Measurements from ENCODE around the gene RNF4.
"Not testable (repeated sequence)": the region's sequence is repeated elsewhere in the genome, so short reads cannot be mapped to it uniquely, and the experiment has no call there.

The RNF4 gene

GRCh38 chr4:2459589-2460349, 9.1 kb upstream of the RNF4 start:
- no peak for DNase-seq

DNA sequence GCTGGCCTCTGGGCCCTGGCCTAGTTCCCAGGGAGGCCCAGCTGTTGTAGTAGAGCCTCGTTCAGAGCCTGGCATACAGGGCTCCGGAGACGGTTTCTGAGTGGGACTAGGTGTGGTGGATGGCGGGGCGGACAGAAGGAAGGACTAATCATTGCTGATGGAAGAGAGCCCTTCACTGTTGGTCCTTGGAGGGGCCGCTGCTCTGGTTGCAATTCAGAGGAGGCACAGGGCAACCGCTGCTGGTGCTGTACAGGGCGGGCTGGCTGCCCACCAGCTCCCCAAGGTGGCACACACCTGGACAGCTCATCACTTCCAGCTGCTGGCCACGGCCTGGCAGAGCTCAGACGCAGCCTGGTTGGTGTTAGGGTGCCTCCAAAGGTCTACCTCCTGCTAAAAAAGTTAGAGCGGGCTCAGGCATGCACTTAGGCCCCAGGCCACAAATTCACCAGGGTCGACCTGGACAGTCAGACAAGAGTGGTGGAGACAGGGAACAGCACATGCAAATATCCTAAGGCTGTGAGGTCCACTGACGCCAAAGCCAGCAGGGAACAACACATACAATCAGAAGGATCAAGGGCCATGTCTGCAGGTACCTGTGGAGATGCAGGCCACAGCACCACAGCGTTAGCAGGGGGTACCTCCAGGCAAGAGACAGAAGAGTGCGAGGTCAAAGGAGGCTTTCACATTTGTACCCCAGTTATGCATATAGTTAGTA, 7.5 kb upstream of the RNF4 start:
- no peak for DNase-seq

DNA sequence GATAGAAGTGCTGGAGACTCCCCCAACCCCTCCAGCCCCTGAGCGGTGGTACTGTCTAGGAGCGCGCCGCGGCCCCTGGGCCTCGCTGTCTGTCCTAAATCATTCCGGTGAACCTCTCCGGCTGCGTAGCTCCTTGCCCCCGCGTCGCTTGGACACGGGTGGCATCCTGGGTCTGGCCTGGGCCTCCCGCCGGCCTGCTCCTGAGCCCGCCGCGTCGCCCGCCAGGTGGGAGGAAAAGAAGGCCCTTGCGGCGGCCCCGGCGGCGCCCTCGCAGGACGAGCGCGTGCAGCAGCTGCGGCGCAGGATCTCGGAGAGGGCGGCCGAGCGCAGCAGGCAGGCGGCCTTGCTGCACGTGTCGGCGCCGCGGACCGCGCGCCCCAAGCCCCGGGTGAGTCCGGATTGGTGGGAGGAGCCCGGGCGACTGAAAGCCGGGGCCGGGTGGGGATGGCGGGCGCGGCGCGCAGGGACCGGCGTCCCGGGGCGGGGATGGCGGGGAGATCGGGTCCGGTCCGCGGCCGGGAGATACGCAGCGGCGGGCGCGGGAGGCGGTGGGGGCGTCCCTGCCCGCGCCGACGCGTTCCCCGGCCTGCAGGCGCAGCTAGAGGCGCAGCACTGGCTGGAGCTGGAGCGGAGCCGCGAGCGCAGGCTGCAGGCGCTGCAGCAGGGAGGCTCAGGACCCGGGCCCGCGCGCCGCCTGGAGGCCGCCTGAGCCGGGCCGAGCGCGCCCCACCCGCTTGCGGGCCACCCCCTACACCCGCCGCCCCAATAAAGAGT, 6.5 kb upstream of the RNF4 start:
- peak; percentile 86 for DNase-seq

GRCh38 chr4:2462992-2463762, 5.7 kb upstream of the RNF4 start:
- DNase-seq: peak; percentile 68

GRCh38 chr4:2465032-2465431, 3.9 kb upstream of the RNF4 start:
- DNase-seq: no peak

GRCh38 chr4:2465544-2465943, 3.4 kb upstream of the RNF4 start:
- not testable (repeated sequence) for DNase-seq

- DNase-seq: peak; percentile 88
Measured at GRCh38 chr4:2469192-2469984, 482 bp downstream of the RNF4 start.

DNA sequence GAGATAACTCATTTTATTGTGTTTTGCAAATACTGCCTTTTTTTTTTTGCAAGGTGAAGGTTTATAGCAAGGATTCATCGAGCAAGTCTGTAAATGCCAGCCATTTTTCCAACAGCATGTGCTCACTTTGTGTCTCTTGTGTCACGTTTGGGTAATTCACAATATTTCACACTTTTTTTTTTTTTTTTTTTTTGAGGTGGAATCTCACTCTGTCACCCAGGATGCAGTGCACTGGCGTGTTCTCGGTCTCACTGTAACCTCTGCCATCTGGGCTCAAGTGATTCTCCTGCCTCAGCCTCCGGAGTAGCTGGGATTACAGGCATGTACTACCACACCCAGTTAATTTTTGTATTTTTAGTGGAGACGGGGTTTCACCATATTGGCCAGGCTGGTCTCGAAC, 1.9 kb downstream of the RNF4 start:
- no peak for DNase-seq

- DNase-seq: no peak
Measured at GRCh38 chr4:2472187-2472586, 3.3 kb downstream of the RNF4 start.

DNA sequence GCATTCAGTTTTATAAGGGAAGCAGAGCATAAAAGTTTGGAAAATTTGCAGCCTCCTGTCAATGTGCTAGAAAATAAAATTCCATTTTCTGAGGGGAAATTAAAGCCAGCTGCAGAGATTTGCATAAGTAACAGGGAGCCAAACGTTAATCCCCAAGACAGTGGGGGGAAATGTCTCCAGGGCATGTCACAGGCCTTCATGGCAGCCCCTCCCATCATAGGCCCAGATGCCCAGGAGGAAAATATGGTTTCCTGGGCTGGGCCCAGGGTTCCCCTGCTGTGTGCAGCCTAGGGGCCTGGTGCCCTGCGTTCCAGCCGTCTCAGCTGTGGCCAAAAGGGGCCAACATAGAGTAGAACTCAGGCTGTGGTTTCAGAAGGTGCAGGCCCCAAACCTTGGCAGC, 9.3 kb downstream of the RNF4 start:
- DNase-seq: no peak

DNA sequence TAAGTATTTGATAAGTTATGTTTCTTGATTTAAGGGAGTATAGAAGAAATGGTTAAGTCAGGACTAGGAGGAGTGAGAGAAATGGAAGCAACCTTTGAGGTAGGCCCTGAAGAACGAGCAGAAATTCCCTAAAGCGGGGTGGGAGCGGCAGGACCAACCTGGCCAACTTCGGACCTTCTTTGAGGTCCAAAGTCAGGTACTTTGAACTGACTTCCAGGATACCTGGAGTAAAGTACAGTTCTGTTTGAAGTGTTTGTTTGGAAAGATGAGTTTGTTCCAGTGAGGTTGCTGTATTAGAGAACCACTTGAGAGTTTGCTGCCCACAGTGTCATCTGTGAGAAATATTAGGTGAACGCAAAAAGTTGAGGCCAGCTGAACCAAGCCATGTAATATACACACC, 11.7 kb downstream of the RNF4 start:
- DNase-seq: no peak

DNA sequence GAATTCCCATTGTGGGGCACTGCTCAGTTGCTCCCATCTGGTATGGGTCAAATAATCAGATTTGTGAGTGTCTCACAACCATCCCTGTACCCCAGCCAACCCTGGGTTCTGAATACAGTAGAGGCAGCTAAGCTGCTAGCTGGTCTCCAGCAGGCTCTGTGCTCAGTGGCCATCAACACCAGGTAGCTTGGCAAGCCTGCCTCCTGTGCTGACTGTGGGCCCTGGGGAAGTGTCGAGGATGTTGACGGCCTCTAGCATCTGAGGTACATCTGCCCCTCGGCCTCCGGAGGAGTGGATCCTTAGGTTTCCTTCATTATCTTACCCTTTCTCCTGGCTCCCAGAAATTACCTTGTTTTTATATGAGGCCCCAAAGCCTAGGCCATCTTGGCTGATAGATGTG, 13.3 kb downstream of the RNF4 start:
- DNase-seq: no peak

DNA sequence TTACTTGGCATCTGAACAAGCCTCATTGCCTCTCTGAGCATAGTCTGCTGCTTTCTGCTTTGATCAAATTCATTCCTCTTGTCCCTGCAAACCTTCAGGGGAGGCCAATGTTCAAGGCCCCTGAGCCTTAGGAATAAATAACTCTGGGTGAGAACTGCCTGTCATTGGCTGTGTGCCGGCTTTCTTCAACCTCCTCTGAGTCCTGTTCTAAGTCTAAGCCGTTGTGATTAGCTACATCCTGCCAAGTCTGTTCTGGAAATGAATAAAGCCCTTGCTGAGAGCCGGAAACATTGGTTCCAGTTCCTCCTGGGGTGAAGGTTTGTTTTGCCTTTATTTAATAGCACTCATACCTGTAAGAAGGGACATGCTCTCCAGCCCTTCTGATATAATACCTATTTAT, 13.8 kb downstream of the RNF4 start:
- no peak for DNase-seq

DNA sequence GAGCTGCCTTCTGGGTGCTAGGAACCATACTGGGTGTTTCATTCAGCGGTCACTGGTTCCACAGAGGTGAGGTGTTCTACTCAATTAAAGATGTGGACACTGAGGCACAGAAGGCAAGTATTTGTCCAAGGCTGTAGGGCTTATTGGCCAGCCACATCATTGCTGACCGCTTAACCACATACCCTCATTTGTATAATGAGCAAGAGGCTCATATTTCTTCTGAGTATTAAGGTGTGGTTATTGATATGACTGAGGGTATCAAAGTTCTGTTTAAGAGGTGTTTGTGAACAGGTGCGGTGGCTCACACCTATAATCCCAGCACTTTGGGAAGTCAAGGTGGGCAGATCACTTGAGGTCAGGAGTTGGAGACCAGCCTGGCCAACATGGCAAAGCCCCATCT, 14.3 kb downstream of the RNF4 start:
- no peak for DNase-seq

DNA sequence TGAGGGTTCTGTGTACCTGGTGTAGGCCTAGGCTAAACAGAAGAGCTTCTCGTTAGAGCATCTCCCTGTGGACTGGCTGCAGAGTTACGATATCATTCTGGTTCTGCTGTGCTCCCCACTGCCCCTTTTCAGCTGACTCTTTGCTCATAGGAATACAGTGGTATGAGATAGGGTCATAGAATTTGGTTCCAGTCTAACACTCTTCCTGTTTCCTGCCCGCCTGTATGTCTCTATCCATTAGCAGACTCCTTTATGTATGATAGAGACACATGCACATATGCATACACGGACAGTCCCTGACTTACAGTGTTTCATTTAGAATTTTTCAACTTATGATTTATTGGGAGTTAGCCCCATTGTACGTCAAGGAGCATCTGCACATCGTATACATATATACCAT, 15.3 kb downstream of the RNF4 start:
- DNase-seq: no peak

- DNase-seq: peak; percentile 74
Measured at GRCh38 chr4:2484993-2485392, 16.1 kb downstream of the RNF4 start.

DNA sequence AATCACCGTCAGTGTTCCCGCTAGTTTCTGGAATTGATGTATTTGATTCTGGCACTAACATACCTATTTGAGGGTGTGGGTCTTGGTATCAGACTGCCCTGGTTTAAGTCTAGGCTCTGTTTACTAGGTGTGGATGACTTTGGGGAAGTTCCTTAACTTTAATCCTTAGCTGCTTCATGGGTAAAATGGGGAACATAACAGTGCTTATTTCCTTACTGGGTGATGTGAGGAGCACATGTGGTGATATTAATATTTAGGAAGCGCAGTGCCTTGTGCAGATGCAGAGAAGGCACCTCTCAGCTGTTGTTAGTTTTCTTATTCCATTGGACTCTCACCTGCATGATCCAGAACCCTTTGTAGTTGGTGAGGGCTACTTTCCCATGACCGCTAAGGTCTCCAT, 17.1 kb downstream of the RNF4 start:
- no peak for DNase-seq

- DNase-seq: no peak
Measured at GRCh38 chr4:2486981-2487380, 18.1 kb downstream of the RNF4 start.

DNA sequence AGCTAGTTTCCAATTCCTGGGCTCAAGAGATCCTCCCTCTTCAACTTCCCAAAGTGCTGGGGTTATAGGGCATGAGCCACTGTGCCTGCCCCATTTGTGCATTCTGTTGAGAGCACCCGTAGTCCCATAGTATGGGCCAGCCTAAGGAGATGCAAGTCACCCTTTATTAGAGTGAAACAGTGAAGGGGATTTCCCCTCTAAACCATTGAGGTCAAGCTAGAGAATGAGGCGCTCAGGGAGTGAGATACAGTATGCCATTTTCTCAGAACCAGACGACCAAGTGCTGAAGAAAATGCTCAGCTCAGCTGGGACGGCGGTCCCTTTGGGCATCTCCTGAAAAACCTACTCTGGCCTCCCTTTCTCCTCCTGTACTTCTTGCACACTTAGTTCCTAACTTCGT, 18.7 kb downstream of the RNF4 start:
- no peak for DNase-seq

DNA sequence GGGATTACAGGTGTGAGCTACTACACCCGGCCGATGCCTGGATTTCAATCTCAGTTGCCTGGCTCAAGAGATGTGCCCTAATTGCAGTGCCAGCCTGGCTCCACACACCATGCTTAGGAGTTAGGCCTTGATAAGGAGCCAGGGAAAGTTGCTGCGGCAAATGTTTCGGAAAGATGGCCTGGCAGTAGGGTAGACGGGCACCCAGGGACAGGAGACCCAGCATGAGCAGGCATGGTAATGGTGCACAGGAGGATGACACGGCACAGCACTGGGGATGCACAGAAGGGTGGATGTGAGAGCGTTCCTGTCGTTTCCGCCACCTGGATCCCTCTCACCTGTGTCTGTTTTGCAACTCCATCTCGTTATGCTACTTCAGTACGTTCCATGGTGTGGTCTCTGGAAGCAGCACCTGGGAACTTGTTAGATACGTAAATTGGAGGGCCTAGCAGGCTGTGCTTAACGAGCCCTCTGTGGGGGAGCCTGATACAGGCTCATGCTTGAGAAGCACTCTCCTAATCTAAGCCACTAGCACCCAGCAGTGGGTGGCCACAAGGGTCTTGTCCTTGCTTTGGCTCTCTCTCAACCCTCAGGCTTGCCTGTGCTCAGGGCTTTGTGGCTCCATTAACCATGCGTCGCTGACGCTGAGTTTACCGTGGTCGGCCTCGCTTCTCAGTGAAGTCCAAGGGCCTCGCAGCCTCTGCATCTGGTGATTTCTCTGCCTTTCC, 20.3 kb downstream of the RNF4 start:
- no peak for DNase-seq

DNA sequence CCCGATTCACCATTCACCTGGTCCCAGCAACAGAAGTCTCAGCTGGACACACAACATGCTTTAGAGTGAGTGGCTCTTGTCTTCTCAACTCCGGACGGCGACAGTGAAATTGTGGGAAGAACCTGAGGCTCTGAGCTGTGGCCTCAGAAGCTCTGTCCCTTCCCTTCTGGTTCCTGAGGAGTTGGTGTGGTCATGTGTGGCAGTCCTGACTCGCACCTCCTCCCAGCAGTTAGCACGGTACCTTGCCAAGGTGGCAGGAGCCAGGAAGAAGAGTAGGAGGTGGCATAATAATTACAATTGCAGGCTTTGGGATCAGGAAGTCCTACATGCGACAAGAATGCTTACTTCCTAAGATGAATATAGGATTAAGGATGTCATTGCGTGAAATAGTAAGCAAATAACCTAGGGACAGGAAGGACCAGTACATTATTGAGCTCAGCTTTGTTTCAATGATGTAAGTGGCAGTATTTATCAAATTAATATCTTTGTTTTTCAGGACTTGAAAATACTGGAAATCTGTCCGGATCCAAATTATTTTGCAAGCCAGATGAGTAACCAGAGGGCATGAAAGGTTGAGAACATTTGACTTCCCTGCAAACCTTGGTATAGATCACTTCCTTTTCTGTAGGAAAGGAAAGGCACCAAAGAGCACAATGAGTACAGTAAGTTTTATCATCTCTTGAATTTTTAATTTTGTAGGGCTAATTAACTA, 21.1 kb downstream of the RNF4 start:
- no peak for DNase-seq

All from activated CD8-positive, alpha-beta memory T cell treated with anti-CD3 and anti-CD28 coated beads for 24 hours (primary cell).